ENCODE data around the gene CNR1.

- TF ChIP-seq CTCF (IDR thresholded peaks at IDR 0.05): no peak
- no peak for TF ChIP-seq POLR2A (IDR thresholded peaks at IDR 0.05)
Observed at GRCh38 chr6:88143421-88144157, 22.6 kb downstream of the CNR1 start.
